ENCODE measurements around the gene PPP2R5B. TPM values are rescaled to one million over a fixed set of nuclear protein-coding genes. Genes with fewer than 3 reads are reported as not detected.
A peak's percentile ranks its signal among the peaks of the same experiment; 100 is the strongest.

PPP2R5B gene
- 10 to 100 TPM in 1 of 2 experiments, 1 to 10 TPM in 1; 9.7 to 11.9 TPM for total RNA-seq

DNA sequence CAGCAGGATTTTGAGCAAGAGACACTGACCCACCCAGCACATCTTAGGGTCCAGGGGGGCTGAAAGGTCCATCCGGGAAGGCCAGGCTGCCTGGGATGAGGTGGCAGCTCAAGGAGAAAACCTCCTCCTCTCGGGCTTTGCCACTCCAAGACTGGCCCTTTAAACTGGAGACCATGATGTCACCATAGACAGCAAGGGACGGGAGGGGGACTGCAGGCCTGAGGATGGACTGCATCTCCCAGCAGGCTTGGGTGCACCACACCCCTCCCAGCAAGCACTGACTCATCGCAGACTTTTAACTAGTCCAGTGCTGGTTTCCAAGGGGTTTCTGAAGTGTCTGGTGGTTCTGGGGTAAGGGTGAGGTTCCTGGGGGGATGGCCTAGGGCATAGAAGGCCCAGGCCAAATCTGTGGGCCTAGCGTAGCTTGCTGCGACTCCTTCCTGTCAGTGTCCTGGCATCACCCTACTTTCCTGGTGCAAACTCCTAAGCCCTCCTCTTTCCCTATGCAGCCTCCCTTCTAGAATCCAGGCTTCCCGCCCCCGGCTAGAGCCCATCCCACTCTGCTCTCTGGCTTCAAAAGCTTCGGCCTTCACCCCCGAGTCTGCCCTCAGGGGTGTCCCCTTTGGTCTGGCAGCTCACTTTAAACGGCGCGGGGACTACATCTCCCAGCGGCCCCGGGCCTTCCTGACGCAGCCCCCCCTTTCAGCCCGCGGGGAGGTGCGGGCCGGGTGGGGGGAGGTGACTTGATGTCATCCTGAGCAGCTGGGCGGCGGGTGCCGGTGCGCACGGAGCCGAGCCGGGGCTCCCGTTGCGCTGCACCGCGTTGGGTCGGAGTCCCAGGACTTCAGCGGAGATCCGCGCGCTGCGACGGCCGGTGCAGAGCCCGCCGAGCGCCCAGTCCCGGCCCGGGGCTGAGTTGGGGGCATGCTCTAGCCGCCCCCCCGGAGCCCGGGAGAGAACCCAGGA lies at the start of gene PPP2R5B:
Gene PPP2R5B, plus strand, starts transcription at position 746 of the 966 bp plus-strand sequence. CDS start 1,046 bp downstream, outside the sequence.
- no peaks in the 10 kb centered on the region for H3K27me3 Mint-ChIP-seq
- intact Hi-C loops (cut with micrococcal nuclease): loop anchor here (1.0 kb wide), 2 partner anchors 90 to 103 kb away; partner anchors contain the start of genes ARL2 and SNX15
- H3K9me3 Mint-ChIP-seq: no peaks in the 10 kb centered on the region
- peak within 1 kb of the TSS; percentile 90 for H3K27ac Mint-ChIP-seq
- H3K4me1 Mint-ChIP-seq (ENCODE audit: low read depth): peaks cover 15% of the 10 kb centered on the region
- ChIA-PET CTCF (interaction anchor here (0.6 to 2.0 kb wide), 5 partner anchors 44 to 90 kb away, joined by 3 to 11 read pairs (median 3); partner anchors contain the start of genes ARL2 and CDC42BPG), POLR2A (interaction anchor here (0.7 to 2.1 kb wide), 7 partner anchors 46 to 1421 kb away, joined by 3 to 7 read pairs (median 5); partner anchors contain the start of genes ARL2, BRMS1, EHD1 and FAU)
- peak within 1 kb of the TSS; percentile 85 for H3K4me3 Mint-ChIP-seq
- H3K36me3 Mint-ChIP-seq: peaks cover 2% of the 10 kb centered on the region
- peak; percentile 93 for DNase-seq

- H3K4me1 Mint-ChIP-seq (ENCODE audit: low read depth): peaks cover 71% of the 10 kb centered on the region
- ChIA-PET POLR2A (interaction anchor here (1.0 to 14.6 kb wide), 4 partner anchors 9 to 115 kb away, joined by 3 to 460 read pairs (median 6); no protein-coding TSS in a partner anchor), CTCF (interaction anchor here (1.1 to 29.7 kb wide), 3 partner anchors 13 to 19 kb away, joined by 3 to 1198 read pairs (median 13); partner anchors contain the start of gene CDC42BPG)
- H3K27me3 Mint-ChIP-seq: no peaks in the 10 kb centered on the region
- no peaks in the 10 kb centered on the region for H3K9me3 Mint-ChIP-seq
- DNase-seq: no peak
- intact Hi-C loops (cut with micrococcal nuclease): loop anchor here (1.0 to 5.0 kb wide), 2 partner anchors 10 to 552 kb away; no protein-coding TSS in a partner anchor
- H3K4me3 Mint-ChIP-seq: peak overlapping the region; percentile 99
- H3K27ac Mint-ChIP-seq: peak overlapping the region; percentile 91
- peaks cover 57% of the 10 kb centered on the region for H3K36me3 Mint-ChIP-seq
Measured at GRCh38 chr11:64875369-64876228, 48.9 kb upstream of the PPP2R5B start.

- intact Hi-C loops (cut with micrococcal nuclease): loop anchor here (1.0 to 5.0 kb wide), 2 partner anchors 11 to 551 kb away; no protein-coding TSS in a partner anchor
- ChIA-PET POLR2A (interaction anchor here (0.9 to 14.6 kb wide), 4 partner anchors 9 to 223 kb away, joined by 3 to 460 read pairs (median 6); no protein-coding TSS in a partner anchor), CTCF (interaction anchor here (1.8 to 29.7 kb wide), 2 partner anchors 12 to 20 kb away, joined by 13 to 1198 read pairs; partner anchors contain the start of gene CDC42BPG)
- Mint-ChIP-seq H3K4me3 (peak overlapping the region; percentile 99), H3K9me3 (no peaks in the 10 kb centered on the region), H3K4me1 (ENCODE audit: low read depth) (peaks cover 71% of the 10 kb centered on the region), H3K36me3 (peaks cover 55% of the 10 kb centered on the region), H3K27ac (peak overlapping the region; percentile 91), H3K27me3 (no peaks in the 10 kb centered on the region)
- DNase-seq: peak; percentile 83
Measured at GRCh38 chr11:64876229-64876750, 48.2 kb upstream of the PPP2R5B start.

DNA sequence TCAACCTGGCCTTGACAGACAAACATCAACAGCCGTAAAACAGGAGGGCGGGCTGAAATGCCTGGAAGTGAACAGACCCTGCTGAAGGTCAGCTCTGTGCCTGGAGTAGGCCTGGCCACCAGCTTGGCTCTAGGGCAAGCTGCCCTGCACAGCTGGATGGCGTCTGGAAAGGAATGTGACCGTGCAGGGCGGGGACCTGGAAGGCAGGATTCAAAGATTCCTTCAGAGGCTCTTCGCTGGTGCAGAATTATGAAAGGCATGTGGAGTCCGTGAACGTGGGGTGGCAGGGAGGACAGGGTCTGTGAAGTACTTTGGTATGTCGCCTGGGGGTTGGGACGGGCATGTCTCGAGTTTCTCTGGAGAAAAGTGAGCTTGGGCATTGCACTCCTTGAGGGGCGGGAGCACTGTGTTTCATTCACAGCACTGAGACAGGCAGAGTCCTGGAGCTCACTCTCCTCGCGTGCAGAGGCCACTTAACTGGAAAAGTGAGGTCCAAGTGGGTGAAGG lies 47.6 kb upstream of the PPP2R5B start:
- POLR2A ChIA-PET: interaction anchor here (0.8 to 14.6 kb wide), 6 partner anchors 11 to 223 kb away, joined by 3 to 460 read pairs (median 7); partner anchors contain the start of gene SF1
- Mint-ChIP-seq H3K4me1 (ENCODE audit: low read depth) (peaks cover 70% of the 10 kb centered on the region), H3K4me3 (peak overlapping the region; percentile 99), H3K36me3 (peaks cover 51% of the 10 kb centered on the region), H3K27me3 (no peaks in the 10 kb centered on the region), H3K9me3 (no peaks in the 10 kb centered on the region), H3K27ac (peak overlapping the region; percentile 91)
- intact Hi-C loops (cut with micrococcal nuclease): loop anchor here (1.0 to 5.0 kb wide), 2 partner anchors 12 to 550 kb away; no protein-coding TSS in a partner anchor
- DNase-seq: no peak
- CTCF ChIA-PET: interaction anchor here (1.8 to 29.7 kb wide), 3 partner anchors 11 to 20 kb away, joined by 13 to 1198 read pairs (median 32); partner anchors contain the start of gene CDC42BPG

DNA sequence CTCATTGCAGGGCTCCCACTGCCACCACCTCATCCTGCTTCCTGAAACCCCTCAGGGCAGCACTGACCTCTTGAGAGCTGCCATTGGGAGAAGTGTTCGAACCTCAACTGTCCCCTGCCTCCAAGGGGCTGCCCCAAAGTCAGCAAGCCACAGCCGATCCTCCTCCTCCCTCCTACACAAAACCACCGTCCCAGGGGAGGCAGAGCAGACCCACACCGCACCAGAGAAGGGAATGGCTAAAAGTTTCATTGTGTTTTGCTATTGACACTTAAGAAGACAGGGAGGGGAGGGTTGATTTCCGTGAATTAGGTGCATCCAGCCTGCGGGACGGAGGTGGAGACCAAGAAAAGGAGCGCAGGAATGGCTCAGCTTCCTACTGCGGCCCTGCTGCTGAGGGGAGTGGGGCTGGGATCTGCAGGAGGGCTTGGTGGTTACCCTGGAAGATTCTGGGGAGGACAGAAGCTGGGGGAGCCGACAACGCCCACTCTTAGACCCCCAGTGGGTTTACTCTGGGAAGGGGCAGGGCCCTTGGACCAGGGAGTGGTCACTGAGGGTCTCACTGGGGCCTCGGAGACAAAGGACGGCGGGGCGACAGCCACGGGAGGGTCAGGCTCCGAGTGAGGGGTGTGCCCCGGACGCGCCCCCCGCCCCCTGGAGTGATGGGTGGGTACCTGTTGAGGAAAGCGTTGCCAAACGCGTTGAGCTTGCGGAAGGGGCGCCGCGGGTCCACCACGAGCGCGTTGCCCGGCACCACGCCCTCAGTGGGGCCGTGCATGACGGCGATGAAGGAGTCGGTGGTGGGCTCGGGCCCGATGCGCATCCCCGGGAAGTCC lies 46.9 kb upstream of the PPP2R5B start:
- Mint-ChIP-seq H3K27ac (peak overlapping the region; percentile 91), H3K4me3 (peak overlapping the region; percentile 99), H3K27me3 (no peaks in the 10 kb centered on the region), H3K36me3 (peaks cover 46% of the 10 kb centered on the region), H3K9me3 (no peaks in the 10 kb centered on the region), H3K4me1 (ENCODE audit: low read depth) (peaks cover 62% of the 10 kb centered on the region)
- POLR2A ChIA-PET: interaction anchor here (0.8 to 14.6 kb wide), 8 partner anchors 10 to 222 kb away, joined by 3 to 460 read pairs (median 5); partner anchors contain the start of genes PPP2R5B and SF1
- intact Hi-C loops (cut with micrococcal nuclease): loop anchor here (1.0 to 5.0 kb wide), 4 partner anchors 11 to 550 kb away; partner anchors contain the start of gene ATG2A
- CTCF ChIA-PET: interaction anchor here (1.3 to 29.7 kb wide), 4 partner anchors 10 to 137 kb away, joined by 3 to 1198 read pairs (median 18); partner anchors contain the start of genes ARL2 and CDC42BPG
- DNase-seq: peak; percentile 61

DNA sequence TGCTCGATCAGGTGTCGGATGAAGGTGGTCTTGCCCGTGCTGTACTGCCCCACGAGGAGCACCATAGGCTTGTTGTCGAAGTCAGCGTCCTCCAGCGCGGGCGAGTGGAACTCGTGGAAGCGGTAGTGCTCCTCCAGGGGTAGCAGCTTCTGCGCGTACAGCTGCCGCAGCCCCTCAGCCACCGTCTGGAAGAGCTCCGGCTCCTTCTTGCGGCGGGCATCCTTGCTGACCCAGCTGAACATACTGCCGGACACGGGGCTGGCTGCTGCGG lies 46.3 kb upstream of the PPP2R5B start:
- intact Hi-C loops (cut with micrococcal nuclease): loop anchor here (1.0 to 5.0 kb wide), 4 partner anchors 10 to 549 kb away; partner anchors contain the start of gene ATG2A

GRCh38 chr11:64878494-64879243 lies 45.8 kb upstream of the PPP2R5B start, which contains the start of gene EHD1:
EHD1 (minus strand) TSS chr11:64878621; CDS start chr11:64878464, 157 bp downstream.
- POLR2A ChIA-PET: interaction anchor here (0.9 to 14.6 kb wide), 5 partner anchors 15 to 100 kb away, joined by 4 to 460 read pairs (median 6); partner anchors contain the start of gene PPP2R5B
- Mint-ChIP-seq H3K27ac (peak within 1 kb of the TSS; percentile 98), H3K4me1 (ENCODE audit: low read depth) (peaks cover 53% of the 10 kb centered on the region), H3K4me3 (peak within 1 kb of the TSS; percentile 99), H3K36me3 (peaks cover 36% of the 10 kb centered on the region), H3K27me3 (no peaks in the 10 kb centered on the region), H3K9me3 (no peaks in the 10 kb centered on the region)
- peak; percentile 99 for DNase-seq
- intact Hi-C loops (cut with micrococcal nuclease): loop anchor here (1.0 to 5.0 kb wide), 4 partner anchors 10 to 549 kb away; partner anchors contain the start of gene ATG2A
- CTCF ChIA-PET: interaction anchor here (0.7 to 29.7 kb wide), 7 partner anchors 9 to 546 kb away, joined by 3 to 1198 read pairs (median 4); partner anchors contain the start of genes ARL2 and CDC42BPG

More for the DNA sequence above, 46.3 kb upstream of the PPP2R5B start:
- peaks cover 40% of the 10 kb centered on the region for H3K36me3 Mint-ChIP-seq
- POLR2A ChIA-PET: interaction anchor here (1.0 to 14.6 kb wide), 5 partner anchors 9 to 47 kb away, joined by 4 to 460 read pairs (median 6); partner anchors contain the start of gene PPP2R5B
- H3K27ac Mint-ChIP-seq: peak overlapping the region; percentile 91
- H3K4me3 Mint-ChIP-seq: peak overlapping the region; percentile 99
- H3K9me3 Mint-ChIP-seq: no peaks in the 10 kb centered on the region
- no peaks in the 10 kb centered on the region for H3K27me3 Mint-ChIP-seq
- H3K4me1 Mint-ChIP-seq (ENCODE audit: low read depth): peaks cover 57% of the 10 kb centered on the region
- no peak for DNase-seq
- CTCF ChIA-PET: interaction anchor here (1.0 to 29.7 kb wide), 5 partner anchors 9 to 136 kb away, joined by 3 to 1198 read pairs (median 5); partner anchors contain the start of genes ARL2 and CDC42BPG

- Mint-ChIP-seq H3K27ac (peak overlapping the region; percentile 98), H3K4me3 (peak overlapping the region; percentile 99), H3K9me3 (no peaks in the 10 kb centered on the region), H3K36me3 (peaks cover 34% of the 10 kb centered on the region), H3K27me3 (no peaks in the 10 kb centered on the region), H3K4me1 (ENCODE audit: low read depth) (peaks cover 53% of the 10 kb centered on the region)
- CTCF ChIA-PET: interaction anchor here (0.6 to 29.7 kb wide), 8 partner anchors 8 to 562 kb away, joined by 3 to 1198 read pairs (median 4); partner anchors contain the start of genes CDC42BPG, PPP2R5B and TRMT112
- POLR2A ChIA-PET: interaction anchor here (0.9 to 14.6 kb wide), 4 partner anchors 19 to 100 kb away, joined by 4 to 460 read pairs (median 14); partner anchors contain the start of gene PPP2R5B
- DNase-seq: no peak
- intact Hi-C loops (cut with micrococcal nuclease): loop anchor here (2.0 to 5.0 kb wide), 2 partner anchors 37 to 548 kb away; partner anchors contain the start of gene ATG2A
Measured at GRCh38 chr11:64879244-64879900, 45.1 kb upstream of the PPP2R5B start.

Data from activated CD4-positive, alpha-beta memory T cell treated with anti-CD3 and anti-CD28 coated beads for 36 hours (primary cell).